GM19025 (cell line): Measurements from ENCODE around the gene KIAA0930.

Experiments
- ATAC-seq: cut with Tn5 transposase; IDR thresholded peaks from one replicate; pipeline ENCODE4 v1.9.1; 2021; ENCODE audit warnings: mild to moderate bottlenecking, low read depth, moderate library complexity; ENCODE audit not compliant: unreplicated experiment

Gene KIAA0930

DNA sequence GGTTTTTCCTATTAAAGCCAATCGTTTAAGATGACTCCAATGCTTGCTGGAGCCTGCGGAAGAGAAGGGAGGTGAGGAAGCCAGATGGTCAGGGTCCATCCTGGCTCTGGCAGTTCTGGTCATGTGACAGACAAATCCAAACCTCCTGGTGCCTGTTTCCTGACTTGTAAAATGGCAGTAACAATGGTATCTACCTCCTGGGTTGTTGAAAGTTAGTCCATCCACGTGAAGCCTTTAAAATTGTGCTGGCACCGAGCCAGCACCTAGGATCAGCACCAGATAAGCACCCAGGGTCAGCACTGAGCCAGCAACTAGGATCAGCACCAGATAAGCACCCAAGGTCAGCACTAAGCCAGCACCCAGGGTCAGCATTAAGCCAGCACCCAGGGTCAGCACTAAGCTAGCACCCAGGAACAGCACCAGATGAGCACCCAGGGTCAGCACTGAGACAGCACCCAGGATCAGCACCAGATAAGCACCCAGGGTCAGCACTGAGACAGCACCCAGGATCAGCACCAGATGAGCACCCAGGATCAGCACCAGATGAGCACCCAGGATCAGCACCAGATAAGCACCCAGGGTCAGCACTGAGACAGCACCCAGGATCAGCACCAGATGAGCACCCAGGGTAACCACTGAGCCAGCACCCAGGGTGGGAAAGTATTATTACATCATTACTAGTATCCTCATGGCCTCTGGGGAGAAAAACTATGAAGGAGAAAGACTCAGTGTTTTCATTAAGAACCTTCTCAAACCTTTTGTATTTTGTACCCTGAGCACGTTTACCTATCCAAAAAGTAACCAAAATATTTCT is 17.2 kb downstream of the KIAA0930 start:
- no peak for ATAC-seq

DNA sequence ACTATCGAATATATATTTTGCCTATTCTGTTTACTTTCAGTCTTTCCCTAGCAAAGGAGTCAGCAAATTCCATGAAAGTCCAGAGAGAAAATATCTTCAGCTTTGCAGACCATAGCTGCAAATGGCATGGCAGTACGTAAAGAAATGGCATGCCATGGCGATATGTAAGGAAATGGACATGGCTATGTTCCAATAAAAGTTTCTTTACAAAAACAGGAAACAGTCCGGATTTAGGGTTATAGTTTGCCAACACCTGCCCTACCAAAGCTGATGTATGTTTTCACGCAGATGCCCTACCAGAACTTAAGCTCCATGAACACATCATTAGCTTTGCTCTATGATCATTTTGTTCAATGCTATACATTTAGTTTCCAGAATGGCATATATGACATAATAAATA is 19.5 kb downstream of the KIAA0930 start:
- ATAC-seq = no peak

DNA sequence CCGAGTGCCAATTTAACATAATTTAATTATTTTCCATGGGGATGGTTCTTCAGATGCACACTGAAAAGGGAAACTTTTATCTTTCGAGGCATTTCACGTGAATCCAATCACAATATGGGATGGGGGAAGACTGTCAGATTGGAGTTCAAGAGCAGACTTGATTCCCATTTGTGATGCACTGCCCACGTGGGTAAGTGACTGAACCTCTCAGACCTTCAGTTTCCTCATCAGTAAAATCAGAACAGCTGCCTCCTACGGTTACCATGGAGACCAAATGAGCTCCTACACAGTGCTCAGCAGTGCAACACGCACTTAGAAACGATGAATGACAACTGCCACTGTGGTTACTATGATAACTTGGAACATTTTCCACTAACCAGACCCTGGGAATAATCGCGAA is 21.7 kb downstream of the KIAA0930 start:
- ATAC-seq = no peak

DNA sequence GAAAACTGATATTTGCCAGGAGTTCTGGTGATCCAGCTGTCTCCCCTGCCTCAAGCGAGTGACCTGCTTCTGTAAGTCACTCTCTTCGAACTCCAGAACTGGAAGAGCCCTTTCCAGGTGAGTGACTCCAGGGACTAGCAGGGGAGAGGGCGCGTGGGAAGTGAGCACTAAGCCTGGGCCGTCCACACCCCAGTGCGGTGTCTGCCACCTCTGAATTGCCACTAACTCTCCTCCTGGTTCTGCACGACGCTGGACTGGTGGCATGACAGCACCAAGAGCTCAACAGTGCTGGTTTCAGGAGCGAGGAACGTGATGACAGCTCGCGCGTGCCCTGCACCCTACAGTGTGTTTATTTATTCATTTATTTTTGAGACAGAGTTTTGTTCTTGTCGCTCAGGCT is 22.9 kb downstream of the KIAA0930 start:
- ATAC-seq = no peak

- ATAC-seq = no peak
Observed at GRCh38 chr22:45217345-45217744, 23.3 kb downstream of the KIAA0930 start.

DNA sequence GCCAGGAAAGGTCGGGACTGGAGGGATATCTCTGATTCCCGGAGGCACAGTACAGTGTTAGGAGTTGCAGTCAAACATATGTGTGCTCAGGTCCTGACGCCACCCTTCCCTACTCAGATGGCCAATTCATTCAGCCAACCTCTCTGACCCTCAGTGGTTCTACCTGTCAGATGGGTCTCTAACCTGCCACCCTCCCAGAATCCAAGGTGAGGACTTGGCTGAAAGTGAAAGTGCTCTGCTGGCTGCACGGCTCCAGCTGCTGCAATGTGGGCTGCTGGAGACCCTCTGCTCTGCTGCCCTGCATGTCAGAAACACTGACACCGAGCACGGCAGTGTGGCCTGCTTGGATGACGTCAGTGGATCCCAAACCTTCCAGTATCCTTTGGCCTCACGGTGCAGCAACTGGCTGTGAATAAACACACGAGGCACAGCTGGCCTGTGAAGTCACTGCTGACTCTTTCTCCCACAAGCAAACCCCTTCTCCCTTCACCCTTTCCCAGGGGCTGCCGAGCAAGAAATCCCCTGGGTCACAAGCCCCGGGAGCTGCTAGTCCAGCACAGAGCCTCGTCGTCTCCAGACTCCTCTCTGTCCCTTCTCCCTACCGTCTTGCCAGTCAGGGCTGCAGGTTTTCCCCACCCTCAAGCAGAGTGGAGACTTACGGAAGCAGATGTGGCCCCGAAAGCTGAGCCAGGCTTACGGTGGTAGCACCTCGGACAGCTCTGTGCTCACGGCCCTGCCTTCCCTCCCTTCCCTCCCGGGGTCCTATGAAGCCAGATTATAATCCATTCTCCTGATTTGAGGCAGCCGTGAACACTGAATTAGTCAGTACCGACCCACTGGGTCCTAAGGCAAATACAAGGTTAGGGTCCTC is 24.3 kb downstream of the KIAA0930 start:
- no peak for ATAC-seq

DNA sequence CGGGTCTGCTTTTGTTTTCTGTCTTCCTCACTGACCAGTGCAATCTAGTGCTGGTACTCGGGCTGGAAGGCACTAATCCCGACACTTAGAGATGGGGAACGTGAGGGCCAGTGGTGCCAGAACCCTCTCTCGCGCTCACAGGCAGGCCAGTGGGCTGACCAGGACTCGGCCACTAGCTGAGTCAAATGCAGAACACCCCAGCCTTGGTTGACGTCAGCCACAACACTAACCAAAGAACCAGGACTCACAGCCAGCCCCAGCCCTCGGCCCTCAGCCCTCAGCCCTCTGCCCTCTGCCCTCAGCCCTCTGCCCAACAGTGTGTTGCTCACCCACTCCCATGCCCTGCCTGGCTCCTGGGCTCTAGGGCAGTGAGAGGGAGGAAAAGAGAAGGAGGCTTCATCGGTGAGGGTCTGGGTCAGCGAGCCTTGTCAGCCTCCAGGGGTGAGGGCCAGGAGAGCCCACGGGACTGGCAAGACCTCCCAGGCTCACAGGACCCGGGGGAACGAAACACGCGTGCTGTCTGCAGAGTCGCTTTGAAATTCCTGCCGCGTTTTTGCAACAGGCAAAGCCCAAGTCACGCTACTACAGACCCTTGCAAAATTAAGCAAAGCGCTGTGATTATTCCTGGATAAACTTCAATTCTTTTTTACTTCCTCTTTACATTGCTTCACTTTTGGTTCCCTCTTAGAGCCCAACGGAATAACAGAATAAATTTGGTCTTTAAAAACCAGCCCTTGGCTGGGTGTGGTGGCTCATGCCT is 27.5 kb downstream of the KIAA0930 start:
- no peak for ATAC-seq

- no peak for ATAC-seq
Observed at GRCh38 chr22:45212306-45212709, 28.4 kb downstream of the KIAA0930 start.

DNA sequence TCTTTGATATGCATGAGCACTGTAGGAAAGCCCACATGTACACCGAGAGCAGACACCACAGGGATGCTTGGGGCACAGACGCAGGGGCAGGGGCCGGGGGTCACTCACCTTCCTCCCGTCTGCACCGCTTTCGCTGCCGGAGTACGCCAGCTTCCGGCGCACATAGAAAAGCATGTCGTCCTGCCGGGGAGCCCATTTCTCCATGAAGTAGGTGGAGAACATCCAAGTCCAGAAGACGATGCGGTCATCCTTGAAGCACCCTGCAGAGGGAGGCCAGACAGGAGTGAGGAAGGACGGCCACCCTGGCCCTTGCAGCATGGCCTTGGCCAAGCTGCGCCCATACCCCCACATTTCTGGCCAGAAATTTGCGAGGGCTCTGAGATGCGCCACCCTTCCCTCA is 28.8 kb downstream of the KIAA0930 start:
- no peak for ATAC-seq

DNA sequence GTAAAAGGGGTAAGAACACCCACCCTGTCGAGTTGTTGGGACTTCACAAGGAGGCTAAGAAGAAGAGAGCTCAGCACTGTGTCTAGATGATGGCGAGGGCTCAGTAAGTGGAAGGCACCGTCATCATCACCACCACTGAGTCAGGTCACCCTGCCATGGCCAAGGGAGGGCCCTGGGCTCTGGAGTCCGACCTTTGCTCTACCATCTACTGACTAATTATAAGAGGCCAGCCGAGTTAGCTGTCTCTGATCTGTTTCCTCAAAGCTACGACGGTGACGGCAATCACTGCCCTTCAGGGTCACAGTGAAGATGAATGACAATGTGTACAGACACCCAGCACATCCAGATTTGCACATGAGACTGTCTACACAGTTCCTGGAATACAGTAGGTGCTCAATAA is 29.3 kb downstream of the KIAA0930 start:
- ATAC-seq = no peak

GRCh38 chr22:45210991-45211390 is 29.7 kb downstream of the KIAA0930 start:
- no peak for ATAC-seq

DNA sequence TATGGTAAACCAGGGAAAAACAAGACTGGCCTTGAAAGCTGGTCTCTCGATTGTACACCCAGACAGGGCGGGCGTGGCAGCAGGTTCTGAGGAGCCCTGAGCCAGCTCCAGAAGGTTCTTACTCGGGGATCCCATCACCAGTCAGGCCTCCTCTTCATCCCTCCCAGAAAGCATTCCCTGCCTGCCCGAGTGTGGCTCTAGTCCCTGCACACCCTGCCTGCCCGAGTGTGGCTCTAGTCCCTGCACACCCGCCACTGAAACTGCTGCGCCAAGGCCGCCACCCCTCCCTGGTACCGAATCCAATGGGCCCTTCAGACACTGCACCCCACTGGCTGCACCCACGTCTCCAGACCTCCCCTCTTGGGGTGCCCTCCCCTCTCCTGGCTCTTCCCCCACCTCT is 30.1 kb downstream of the KIAA0930 start:
- ATAC-seq = no peak

- ATAC-seq = no peak
Observed at GRCh38 chr22:45210174-45210573, 30.5 kb downstream of the KIAA0930 start.

DNA sequence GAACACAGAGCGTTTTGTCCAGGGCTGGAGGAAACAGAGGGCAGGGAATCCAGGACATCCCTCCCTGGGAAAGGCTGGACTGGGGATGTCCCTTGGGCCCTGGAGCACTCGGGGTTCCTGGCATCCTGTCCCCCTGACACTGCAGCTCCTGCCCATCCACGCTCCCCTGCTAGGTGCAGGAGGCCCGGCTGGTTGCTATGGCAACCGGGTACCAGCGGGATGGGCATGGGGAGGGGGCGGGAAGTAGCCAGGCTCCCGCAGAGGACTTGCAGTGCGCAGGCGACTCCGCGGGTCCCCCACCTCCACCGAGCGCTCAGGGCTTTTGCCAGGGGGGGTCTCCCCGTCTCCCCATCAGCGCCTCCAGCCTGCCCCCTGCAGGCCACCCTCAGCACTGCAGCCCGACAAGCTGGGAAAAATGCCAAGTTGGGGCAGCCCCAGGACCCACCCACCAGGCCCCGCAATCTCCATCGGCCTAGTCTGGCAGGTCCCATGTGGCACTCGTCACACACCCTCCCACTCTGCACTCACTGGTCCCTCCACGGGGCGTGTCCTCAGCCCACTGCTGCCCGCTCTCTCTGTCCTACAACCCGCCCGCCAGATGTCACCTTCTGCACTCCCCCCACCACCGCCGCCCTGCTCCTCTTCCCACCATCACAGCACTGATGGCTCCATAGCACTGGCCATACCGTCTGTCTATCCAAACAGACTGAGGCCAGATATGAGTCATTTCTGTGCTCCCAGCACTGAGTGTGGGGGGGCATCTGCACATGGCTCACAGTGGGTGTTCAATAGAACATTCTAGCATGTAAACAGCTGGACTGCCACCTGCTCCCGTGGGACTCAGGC is 31.5 kb downstream of the KIAA0930 start:
- no peak for ATAC-seq

GRCh38 chr22:45208696-45208992 is 32.0 kb downstream of the KIAA0930 start:
- ATAC-seq = no peak

DNA sequence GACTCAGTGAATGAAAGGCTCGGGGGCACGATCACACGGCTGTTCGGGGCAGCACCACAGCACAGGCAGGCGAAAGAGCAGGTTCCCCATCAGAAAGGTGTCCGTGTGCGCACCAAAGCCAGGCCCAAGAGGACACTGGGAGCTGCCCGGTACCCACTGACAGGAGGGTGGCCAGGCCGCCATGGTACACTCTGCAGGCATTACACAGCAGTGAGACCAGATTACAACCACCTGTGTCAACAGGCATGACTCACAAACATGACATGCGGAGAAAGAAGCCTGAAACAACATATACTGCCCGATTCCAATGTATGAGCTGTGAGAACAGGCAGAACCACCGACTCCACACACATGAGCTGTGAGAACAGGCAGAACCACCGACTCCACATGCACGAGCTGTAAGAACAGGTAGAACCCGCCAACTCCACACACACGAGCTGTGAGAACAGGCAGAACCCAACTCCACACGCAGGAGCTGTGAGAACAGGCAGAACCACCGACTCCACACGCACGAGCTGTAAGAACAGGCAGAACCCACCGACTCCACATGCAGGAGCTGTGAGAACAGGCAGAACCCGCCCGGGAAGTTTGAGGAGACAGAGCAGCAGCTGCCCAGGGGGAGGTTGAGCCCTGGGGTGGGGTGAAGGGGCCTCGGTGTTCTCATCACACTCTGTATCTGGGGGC is 32.6 kb downstream of the KIAA0930 start:
- no peak for ATAC-seq

GRCh38 chr22:45207533-45207932 is 33.2 kb downstream of the KIAA0930 start:
- no peak for ATAC-seq

GRCh38 chr22:45206233-45206632 is 34.5 kb downstream of the KIAA0930 start:
- no peak for ATAC-seq

DNA sequence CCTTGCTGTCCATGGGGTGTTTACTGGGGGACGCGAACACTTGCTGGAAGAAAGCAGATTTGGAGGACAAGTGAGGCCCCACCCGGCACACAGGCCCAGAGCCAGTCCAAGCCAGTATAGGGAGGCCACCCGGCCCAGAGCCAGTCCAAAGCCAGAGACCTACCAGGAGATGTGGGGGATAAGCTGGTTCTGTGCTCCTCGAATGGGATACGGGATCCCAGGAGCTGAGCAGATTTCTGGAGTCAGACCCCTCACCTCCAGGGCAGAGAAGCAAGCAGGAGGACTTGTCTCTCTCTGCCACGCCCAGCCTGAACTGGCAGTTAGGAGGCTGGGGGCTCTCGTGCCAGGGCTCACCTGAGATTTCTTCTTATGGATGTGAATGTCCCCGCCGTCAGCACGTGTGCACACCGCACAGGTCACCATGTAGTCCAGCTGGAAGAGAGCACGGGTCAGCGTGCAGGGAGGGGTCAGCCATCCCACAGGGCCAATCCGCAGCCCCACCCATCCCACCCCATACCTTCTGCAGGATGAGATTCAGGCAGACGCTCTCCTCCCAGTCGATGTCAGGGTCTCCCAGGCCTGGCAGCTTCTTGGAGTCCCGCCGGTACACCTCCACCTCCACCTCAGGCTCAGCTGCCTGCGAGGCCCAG is 35.3 kb downstream of the KIAA0930 start:
- no peak for ATAC-seq
